GM19099 (cell line): ENCODE data around the gene SNX33.

Source experiments
- POLR2A ChIP-seq: IDR thresholded peaks from 3 replicates; pipeline ENCODE4 v1.6.1; 2011; ENCODE audit warnings: low read depth; ENCODE audit not compliant: insufficient read length; ENCODE audit errors: extremely low read depth

SNX33 gene

DNA sequence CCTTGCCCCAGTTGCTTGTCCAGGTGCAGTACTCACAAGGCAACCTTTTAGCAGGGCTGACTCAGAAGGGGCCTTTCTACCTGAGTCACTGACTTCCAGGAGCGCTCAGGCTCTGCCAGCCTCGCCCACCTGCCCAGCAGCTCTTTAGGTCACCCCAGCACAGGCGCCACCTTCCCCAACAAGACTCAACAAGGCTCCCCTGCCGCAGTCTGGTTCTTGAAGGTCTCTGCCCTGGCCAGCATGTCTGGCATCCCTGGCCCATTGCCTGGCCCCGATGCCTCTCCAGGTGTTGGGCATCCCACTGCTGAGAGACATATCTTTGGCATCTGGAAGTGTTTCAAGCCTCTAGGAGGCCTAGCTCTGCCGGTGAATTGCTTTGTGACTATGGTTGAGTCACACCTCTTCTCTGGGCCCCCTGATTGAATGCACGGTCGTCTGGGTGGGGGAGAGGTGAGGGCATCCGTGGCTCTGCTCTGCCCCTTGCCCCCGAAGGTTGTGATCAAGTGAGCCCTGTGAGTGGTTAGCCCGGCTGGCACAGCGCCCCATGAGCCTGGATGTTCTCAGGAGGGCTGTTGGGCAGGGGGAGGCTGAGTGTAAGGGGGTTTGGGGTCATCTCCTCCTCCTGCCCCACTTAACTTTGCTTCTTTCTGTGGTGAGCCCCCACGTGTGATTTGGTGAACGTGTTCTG, 21.6 kb downstream of the SNX33 start:
- TF ChIP-seq POLR2A, result no peak

GRCh38 chr15:75669879-75670212, 22.1 kb downstream of the SNX33 start:
- no peak for TF ChIP-seq POLR2A

GRCh38 chr15:75671730-75672602, 24.3 kb downstream of the SNX33 start:
- no peak for TF ChIP-seq POLR2A

DNA sequence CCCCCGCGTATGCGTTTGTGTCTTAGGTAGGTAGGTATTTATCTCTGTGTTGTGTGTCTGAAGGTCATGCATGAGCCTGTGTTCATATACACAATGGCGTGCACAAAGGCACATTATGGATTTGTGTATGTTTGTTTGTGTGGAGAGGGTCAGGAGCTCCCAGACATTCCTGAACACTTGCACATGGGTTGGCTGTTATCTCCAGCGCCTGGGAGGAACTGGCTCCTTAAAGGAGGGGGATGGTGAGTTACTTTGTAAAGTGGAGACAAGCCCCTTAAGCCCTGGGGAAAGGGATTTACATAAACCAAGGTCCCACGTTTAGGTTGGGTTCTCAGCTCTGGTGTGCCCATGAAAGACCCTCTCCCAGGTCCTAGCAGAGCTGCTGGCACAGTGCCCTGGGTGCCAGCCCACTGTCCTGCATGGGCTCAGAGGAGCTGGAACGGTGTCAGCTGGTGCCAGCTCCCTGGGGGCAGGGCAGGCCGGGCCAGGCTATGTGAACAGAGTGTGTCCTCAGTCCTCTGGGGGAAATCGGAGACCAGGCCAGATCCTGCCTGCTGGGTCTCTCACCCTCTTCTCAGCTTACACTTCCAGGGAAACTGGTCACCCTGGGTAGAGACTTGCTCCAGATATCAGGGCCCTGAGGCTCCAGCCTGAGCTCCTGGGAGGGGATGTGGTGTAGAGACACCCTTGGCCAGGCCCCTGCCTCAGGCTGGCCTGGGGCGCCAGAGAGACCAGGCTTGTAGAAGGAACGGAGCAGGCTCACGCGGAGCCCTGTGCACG, 25.1 kb downstream of the SNX33 start:
- TF ChIP-seq POLR2A, result no peak

DNA sequence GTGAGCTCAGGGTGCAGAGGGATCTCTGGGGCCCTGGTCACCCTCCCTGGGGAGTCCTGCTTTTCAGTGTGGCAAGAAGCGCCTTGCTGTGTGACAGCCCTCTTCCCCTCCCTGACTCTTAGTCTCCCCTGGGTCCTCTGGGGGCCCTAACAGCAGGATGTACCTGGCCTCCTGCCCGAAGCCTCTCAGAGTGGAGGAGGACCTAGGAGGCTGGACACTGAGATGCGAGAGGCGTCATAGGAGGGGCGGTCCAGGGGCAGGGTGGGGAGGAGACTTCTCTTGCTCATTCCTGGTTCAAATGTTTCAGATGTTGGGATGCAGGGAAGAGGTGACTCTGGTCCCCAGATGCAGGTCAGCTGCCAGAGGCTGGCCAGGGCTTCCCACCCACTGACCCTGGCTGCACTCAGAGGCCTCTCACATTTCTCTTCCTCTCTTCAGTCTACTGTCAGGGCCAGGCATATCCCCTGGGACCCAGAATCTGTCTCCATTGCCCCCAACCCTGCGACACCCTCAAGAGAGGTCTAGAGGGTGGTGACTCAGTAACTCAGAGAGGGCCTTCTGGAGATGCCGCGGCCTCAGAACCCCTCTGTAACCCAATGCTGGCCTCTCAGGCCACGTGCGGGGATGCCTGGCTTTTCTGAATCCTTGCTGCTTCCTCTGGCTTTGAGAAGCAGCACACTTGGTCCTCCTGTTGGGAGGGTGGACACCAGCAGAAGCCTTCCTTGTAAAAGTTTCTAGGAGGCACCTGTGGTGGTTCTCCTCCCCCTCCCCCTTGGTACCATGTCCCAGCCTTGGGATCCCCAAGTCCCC, 25.9 kb downstream of the SNX33 start:
- no peak for TF ChIP-seq POLR2A

- TF ChIP-seq POLR2A, result no peak
Measured at GRCh38 chr15:75674366-75674765, 26.7 kb downstream of the SNX33 start.

DNA sequence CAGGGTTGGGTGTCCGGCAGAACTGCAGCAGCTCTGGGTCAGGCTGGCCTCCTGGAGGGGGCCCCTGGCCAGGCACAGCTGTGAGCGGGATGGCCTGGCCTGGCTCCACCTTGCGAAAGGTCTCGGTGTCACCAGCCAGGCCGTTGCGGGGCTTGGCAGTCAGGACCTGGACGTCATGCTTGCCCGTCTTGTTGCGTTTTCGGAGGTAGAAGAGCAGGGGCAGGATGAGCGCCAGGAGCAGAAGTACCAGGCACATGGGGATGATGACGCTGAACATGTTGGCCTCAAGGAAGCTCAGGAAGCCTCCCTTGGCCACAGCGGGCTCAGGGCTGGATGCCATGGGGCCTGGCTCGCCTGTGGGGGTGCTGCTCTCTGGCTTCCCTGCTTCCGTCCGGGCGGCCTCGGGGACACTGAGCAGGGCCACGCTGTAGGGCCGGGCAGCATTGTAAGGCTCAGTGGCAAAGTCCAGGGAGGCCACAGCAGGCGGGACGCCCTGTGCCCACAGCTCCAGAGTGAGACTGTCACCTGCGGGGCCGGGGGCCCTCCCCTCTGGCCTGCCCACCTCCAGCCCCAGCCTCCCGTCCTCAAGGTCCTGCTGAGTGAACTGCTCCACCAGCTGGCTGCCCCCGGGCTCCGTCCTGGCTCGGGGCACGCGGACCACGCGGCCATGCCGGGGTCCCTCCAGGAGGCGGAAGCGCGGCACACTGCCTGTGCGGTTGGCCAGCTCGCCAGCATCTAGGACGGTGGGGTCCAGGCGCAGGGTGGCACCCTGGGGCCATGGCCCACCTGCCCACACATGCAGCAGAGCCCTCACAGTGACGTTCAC, 28.1 kb downstream of the SNX33 start:
- no peak for TF ChIP-seq POLR2A

DNA sequence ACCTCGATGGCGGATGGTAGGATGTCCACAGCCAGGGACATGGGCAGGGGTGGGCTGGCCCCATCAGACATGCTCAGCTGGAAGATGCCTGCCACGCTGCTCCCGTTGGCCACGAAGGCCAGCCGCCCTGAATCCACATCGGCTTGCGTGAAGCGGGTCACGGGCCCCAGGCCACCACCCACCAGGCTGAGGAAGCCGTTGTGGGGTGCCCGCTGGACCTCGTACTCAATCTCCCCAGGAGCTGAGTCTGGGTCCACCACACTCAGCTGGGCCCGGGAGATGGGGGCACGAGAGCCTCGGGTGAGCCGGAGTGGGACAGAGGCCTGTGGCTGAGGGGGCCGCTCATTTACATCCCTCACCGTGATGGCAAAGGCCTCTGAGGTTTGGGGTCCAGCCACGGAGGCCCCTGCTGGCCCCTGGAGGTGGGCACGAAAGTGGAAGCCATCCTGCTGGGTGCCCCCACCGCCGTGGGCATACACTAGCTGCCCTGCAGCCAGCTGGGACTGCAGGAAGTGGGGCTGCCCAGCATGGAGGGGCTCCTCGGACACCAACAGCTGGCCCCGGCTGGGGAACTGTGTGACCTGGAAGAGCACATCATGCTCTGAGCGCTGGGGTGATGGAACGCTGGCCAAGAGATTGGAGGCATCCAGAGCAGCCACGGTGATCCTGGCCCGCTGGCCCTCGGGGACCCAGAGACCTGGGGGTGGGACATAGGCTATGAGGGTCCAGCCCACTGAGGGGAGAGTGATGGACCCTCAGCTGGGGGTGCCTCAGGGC, 29.2 kb downstream of the SNX33 start:
- no peak for TF ChIP-seq POLR2A

GRCh38 chr15:75677465-75678323, 30.0 kb downstream of the SNX33 start:
- no peak for TF ChIP-seq POLR2A

DNA sequence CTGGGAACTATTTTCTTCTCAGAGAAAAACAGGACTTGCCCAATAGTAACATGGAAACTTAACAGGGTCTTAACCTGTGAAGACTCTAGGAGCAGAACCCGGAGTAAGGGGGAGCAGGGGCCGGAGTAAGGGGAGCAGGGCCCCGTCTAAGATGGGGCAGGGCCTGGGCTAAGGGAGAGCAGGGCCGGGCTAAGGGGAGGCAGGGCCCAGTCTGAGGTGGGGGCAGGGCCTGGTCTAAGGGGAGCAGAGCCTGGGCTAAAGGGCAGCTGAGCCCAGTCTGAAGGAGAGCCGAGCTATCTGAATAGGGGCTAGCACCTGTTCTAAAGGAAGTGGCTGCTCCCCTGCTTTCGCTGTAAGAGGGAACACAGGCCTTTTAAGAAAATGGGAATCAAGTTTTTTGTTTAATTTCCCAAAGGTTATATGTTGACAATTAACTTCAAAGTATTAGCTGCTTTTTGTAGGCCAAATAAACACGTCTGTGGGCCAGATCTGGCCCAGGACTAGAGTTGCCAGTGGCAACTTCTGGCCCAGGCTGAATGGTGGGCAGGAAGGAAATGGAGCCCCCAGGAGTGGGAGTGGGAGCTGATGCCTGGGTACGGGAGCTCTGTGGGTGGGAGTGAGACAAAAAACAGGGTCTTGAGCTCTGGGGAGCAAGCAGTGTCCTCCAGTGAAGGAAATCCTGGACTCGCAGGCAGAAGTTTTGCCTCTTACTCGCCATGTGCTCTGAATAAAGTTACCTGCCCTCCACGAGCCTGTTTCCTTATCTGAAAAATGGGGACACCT, 32.5 kb downstream of the SNX33 start:
- TF ChIP-seq POLR2A, result no peak
